Nephron progenitor cell (in vitro differentiated cells): ENCODE measurements around the gene RNF11.

ENCODE experiments used
- DNase-seq: peaks from one replicate; pipeline ENCODE4 v3.0.0; 2021
- H3K27ac Mint-ChIP-seq: 2 replicates; pipeline ENCODE4 v1.8.0; 2021; ENCODE audit warnings: mild to moderate bottlenecking, moderate library complexity, mixed read lengths
- H3K27me3 Mint-ChIP-seq: 2 replicates; pipeline ENCODE4 v1.8.0; 2021; ENCODE audit warnings: mild to moderate bottlenecking, low read depth, mixed read lengths; ENCODE audit not compliant: poor library complexity
- H3K36me3 Mint-ChIP-seq: 2 replicates; pipeline ENCODE4 v1.8.0; 2021; ENCODE audit warnings: low read depth, mixed read lengths
- H3K4me1 Mint-ChIP-seq: 2 replicates; pipeline ENCODE4 v1.8.0; 2021; ENCODE audit warnings: mixed read lengths
- H3K4me3 Mint-ChIP-seq: 2 replicates; pipeline ENCODE4 v1.8.0; 2021; ENCODE audit warnings: mild to moderate bottlenecking, moderate library complexity, mixed read lengths
- H3K9me3 Mint-ChIP-seq: 2 replicates; pipeline ENCODE4 v1.8.0; 2021; ENCODE audit warnings: mild to moderate bottlenecking, moderate library complexity, mixed read lengths
- TF ChIP-seq, protein P1 (sequence below): fragments of 200-600 bp; sonication (generic); IDR thresholded peaks from 2 replicates; pipeline ENCODE4 v1.5.0; 2021; ENCODE audit warnings: antibody characterized with exemption

RNF11 gene

DNA sequence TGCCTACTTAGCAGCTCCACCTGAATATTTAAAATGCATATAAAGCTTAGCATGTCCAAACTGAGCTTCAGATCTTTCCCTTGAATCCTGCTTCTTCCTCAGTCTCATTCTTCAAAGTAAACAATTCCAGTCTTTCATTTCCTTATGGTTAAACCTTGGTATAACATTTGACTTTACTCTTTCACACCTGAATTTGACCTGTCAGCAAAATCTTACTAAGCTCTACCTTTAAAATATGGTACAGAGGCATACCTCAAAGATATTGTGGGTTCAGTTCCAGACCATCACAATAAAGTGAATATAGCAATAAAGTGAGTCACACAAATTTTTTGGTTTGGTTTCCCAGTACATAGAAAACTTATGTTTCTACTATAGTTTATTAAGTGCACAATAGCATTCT is 42.5 kb upstream of the RNF11 start:
- DNase-seq, result no peak
- Mint-ChIP-seq H3K4me3 (no peak overlapping the region), H3K36me3 (no peaks in the 10 kb centered on the region), H3K9me3 (no peaks in the 10 kb centered on the region), H3K27me3 (peaks cover 5% of the 10 kb centered on the region), H3K4me1 (no peaks in the 10 kb centered on the region), H3K27ac (no peak overlapping the region)
- TF ChIP-seq, protein P1, sequence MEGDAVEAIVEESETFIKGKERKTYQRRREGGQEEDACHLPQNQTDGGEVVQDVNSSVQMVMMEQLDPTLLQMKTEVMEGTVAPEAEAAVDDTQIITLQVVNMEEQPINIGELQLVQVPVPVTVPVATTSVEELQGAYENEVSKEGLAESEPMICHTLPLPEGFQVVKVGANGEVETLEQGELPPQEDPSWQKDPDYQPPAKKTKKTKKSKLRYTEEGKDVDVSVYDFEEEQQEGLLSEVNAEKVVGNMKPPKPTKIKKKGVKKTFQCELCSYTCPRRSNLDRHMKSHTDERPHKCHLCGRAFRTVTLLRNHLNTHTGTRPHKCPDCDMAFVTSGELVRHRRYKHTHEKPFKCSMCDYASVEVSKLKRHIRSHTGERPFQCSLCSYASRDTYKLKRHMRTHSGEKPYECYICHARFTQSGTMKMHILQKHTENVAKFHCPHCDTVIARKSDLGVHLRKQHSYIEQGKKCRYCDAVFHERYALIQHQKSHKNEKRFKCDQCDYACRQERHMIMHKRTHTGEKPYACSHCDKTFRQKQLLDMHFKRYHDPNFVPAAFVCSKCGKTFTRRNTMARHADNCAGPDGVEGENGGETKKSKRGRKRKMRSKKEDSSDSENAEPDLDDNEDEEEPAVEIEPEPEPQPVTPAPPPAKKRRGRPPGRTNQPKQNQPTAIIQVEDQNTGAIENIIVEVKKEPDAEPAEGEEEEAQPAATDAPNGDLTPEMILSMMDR, result no peak

DNA sequence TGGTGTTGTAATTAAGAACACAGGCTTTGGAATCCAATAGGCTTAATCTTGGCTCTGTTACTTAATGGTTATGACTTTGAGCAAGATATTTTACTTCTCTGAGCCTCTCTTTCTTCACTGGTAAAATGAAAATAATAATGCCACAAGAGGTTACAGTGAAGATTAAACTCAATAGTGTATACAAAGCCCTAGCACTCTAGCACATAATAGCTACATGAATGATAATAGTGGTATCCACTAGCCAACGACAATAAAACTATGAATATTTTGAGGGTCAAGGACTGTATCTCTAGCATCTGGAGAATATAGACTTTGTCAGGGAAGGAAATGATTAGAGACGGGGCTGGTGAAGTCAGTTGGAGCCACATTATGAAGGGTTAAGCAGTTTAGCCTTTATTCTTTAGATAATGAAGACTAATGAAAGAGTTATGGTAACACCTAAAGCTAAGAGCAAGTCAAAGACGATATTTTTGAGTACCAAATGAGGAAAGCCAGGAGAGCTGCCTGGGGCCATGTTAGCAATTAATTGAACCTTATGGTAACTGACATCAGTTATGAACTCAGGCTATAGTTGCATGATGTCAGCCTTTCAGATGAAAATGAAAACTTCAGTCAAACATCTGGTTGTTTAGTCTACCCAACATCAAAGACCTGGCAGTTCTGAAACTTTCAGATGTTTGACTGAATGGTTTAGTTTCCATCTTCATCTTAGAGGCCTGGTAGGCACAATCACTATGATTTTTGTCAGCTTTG is 32.8 kb upstream of the RNF11 start:
- DNase-seq, result no peak
- peaks cover 3% of the 10 kb centered on the region for H3K27me3 Mint-ChIP-seq
- H3K4me3 Mint-ChIP-seq, result no peak overlapping the region
- H3K36me3 Mint-ChIP-seq, result no peaks in the 10 kb centered on the region
- no peak overlapping the region for H3K27ac Mint-ChIP-seq
- TF ChIP-seq, protein P1, result no peak
- H3K4me1 Mint-ChIP-seq, result no peaks in the 10 kb centered on the region
- no peaks in the 10 kb centered on the region for H3K9me3 Mint-ChIP-seq

DNA sequence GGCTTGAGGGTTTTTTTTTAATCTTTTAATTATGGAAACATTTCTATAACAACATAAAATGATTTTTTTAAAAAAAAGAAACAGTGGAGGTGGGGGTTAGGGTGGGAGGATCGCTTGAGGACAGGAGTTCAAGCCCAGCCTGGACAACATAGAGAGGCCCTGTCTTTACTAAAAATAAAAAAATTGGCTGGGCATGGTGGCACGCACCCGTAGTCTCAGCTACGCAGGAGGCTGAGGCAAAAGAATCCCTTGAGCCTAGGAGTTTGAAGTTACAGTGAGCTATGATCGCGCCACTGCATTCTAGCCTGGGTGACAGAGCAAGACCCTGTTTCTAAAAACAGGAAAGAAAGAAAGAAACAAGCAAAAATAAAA is 32.2 kb upstream of the RNF11 start:
- TF ChIP-seq, protein P1, result no peak
- H3K4me3 Mint-ChIP-seq, result no peak overlapping the region
- no peaks in the 10 kb centered on the region for H3K9me3 Mint-ChIP-seq
- H3K4me1 Mint-ChIP-seq, result no peaks in the 10 kb centered on the region
- DNase-seq, result no peak
- H3K36me3 Mint-ChIP-seq, result no peaks in the 10 kb centered on the region
- peaks cover 3% of the 10 kb centered on the region for H3K27me3 Mint-ChIP-seq
- H3K27ac Mint-ChIP-seq, result no peak overlapping the region

DNA sequence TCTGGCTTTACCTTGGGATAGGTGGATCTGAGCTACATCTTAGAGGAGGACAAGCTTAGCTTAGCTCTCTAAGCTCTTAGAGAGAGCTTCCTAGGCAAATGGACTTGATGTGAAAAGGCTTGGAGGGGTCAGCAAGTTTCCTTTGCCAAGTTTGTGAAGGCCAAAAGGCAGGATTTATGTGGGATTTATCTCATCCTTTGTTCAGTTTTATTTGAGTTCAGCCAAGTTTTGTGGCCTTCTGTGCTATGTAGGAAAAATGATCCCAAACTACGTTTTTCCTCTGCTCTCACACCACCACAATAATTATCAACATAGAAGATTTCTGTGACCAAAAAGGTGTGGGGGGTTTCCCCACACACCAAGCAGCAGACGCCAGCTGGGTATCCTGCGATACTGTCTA is 26.0 kb upstream of the RNF11 start:
- no peaks in the 10 kb centered on the region for H3K9me3 Mint-ChIP-seq
- no peak overlapping the region for H3K4me3 Mint-ChIP-seq
- no peaks in the 10 kb centered on the region for H3K4me1 Mint-ChIP-seq
- H3K27ac Mint-ChIP-seq, result no peak overlapping the region
- no peaks in the 10 kb centered on the region for H3K36me3 Mint-ChIP-seq
- TF ChIP-seq, protein P1, result no peak
- no peak for DNase-seq
- peaks cover 3% of the 10 kb centered on the region for H3K27me3 Mint-ChIP-seq

DNA sequence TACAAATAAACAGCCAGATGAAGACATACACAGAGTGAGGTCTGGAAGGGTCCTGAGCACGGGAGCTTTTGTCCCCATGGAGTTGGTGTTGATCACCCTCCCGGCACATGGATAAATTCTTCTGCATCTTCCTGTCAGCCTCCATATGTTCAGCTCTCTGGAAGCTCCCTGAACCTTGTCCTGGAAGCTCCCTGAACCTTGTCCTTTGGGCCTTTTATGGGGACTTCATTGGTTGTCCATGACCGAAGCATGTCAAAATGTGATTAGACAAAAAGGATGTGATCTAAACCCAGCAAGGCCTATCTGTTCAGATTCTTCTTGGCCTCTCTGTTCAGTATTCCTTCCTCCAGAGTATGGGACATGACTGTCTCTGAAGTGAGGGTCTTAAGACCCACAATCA is 25.4 kb upstream of the RNF11 start:
- Mint-ChIP-seq H3K4me1 (no peaks in the 10 kb centered on the region), H3K36me3 (no peaks in the 10 kb centered on the region), H3K9me3 (no peaks in the 10 kb centered on the region), H3K27me3 (peaks cover 3% of the 10 kb centered on the region), H3K4me3 (no peak overlapping the region), H3K27ac (peak overlapping the region; percentile 57)
- TF ChIP-seq, protein P1, result no peak
- DNase-seq, result no peak

DNA sequence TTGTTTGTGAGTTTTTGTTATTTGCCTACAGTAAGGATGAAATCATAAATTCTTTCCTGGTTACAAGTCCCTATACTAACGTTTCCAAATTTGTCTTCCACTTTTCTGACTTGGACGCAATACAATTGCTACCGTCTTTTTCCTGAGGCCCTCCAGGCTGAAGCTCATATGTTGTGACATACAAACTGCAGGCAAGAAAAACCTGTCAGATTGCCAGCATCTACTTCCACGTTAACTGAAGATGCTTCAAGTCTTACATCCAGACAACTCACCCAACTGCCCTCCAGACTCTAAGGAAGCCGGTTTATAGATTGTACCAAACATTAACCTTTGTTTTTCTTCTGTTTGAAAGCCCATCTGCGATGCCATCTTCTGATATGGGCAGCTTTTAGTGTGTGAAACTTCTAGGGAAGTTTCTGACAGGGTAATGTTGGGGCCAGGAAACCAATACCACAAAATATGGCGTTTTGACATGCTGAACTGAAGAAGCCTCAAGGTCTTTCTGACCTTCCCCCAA is 21.4 kb upstream of the RNF11 start:
- no peak for DNase-seq
- Mint-ChIP-seq H3K36me3 (no peaks in the 10 kb centered on the region), H3K27ac (no peak overlapping the region), H3K4me3 (no peak overlapping the region), H3K27me3 (no peaks in the 10 kb centered on the region), H3K9me3 (no peaks in the 10 kb centered on the region), H3K4me1 (no peaks in the 10 kb centered on the region)
- TF ChIP-seq, protein P1, result no peak
